ENCODE results near the gene NDEL1.

The NDEL1 gene

GRCh38 chr17:8479431-8479947 lies 43.8 kb downstream of the NDEL1 start:
- DNase-seq (ENCODE audit: low spot score), result peak; percentile 88

- no peak for DNase-seq (ENCODE audit: low spot score)
Observed at GRCh38 chr17:8480011-8480976, 44.6 kb downstream of the NDEL1 start.

GRCh38 chr17:8481089-8481488 lies 45.4 kb downstream of the NDEL1 start:
- DNase-seq (ENCODE audit: low spot score), result no peak

- DNase-seq (ENCODE audit: low spot score), result no peak
Observed at GRCh38 chr17:8481703-8482102, 46.0 kb downstream of the NDEL1 start.

GRCh38 chr17:8482546-8482945 lies 46.9 kb downstream of the NDEL1 start:
- DNase-seq (ENCODE audit: low spot score), result no peak

- no peak for DNase-seq (ENCODE audit: low spot score)
Observed at GRCh38 chr17:8484465-8484864, 48.8 kb downstream of the NDEL1 start.

GRCh38 chr17:8485491-8485890 lies 49.8 kb downstream of the NDEL1 start:
- DNase-seq (ENCODE audit: low spot score), result no peak

- DNase-seq (ENCODE audit: low spot score), result no peak
Observed at GRCh38 chr17:8487130-8487645, 51.5 kb downstream of the NDEL1 start.

- no peak for DNase-seq (ENCODE audit: low spot score)
Observed at GRCh38 chr17:8487743-8488142, 52.1 kb downstream of the NDEL1 start.

GRCh38 chr17:8488491-8488890 lies 52.8 kb downstream of the NDEL1 start:
- no peak for DNase-seq (ENCODE audit: low spot score)

GRCh38 chr17:8488901-8489300 lies 53.2 kb downstream of the NDEL1 start:
- DNase-seq (ENCODE audit: low spot score), result peak; percentile 92

- no peak for DNase-seq (ENCODE audit: low spot score)
Observed at GRCh38 chr17:8489841-8490240, 54.2 kb downstream of the NDEL1 start.

GRCh38 chr17:8490256-8491023 lies 54.8 kb downstream of the NDEL1 start:
- no peak for DNase-seq (ENCODE audit: low spot score)

- no peak for DNase-seq (ENCODE audit: low spot score)
Observed at GRCh38 chr17:8492121-8492520, 56.4 kb downstream of the NDEL1 start.

- no peak for DNase-seq (ENCODE audit: low spot score)
Observed at GRCh38 chr17:8494021-8494420, 58.3 kb downstream of the NDEL1 start.

GRCh38 chr17:8494506-8495111 lies 58.9 kb downstream of the NDEL1 start:
- no peak for DNase-seq (ENCODE audit: low spot score)

- DNase-seq (ENCODE audit: low spot score), result no peak
Observed at GRCh38 chr17:8496081-8496480, 60.4 kb downstream of the NDEL1 start.

- DNase-seq (ENCODE audit: low spot score), result no peak
Observed at GRCh38 chr17:8499171-8499570, 63.5 kb downstream of the NDEL1 start.

GRCh38 chr17:8499614-8500013 lies 63.9 kb downstream of the NDEL1 start:
- DNase-seq (ENCODE audit: low spot score), result no peak

- no peak for DNase-seq (ENCODE audit: low spot score)
Observed at GRCh38 chr17:8500609-8501008, 64.9 kb downstream of the NDEL1 start.

- no peak for DNase-seq (ENCODE audit: low spot score)
Observed at GRCh38 chr17:8502126-8502525, 66.4 kb downstream of the NDEL1 start.

- no peak for DNase-seq (ENCODE audit: low spot score)
Observed at GRCh38 chr17:8503368-8503767, 67.7 kb downstream of the NDEL1 start.

Data from AG08396 (cell line).